Measurements from ENCODE around the gene SSRP1. TPM values are rescaled to one million over a fixed set of nuclear protein-coding genes. Genes with fewer than 3 reads are reported as not detected.
A peak's percentile ranks its signal among the peaks of the same experiment; 100 is the strongest.

Gene SSRP1
- total and polyA plus RNA-seq, 9 of the 15 experiments (the other 6 are each of a cell fraction or from before 2014, with no cell fraction given), result 91.1 to 416 (median 245) TPM

- H4K20me1 ChIP-seq (replicated peaks; ENCODE audit: control insufficient read depth, insufficient read depth, low read length), result no peaks in the 10 kb centered on the region
- CTCF ChIA-PET (ENCODE audit: low intra/inter-chr PET ratio), result no interaction called here
- DNase-seq (ENCODE audit: extremely low read depth in 1 of 4, low spot score in 3 of 4) (no peak), FAIRE-seq (no peak), ATAC-seq (peak; percentile 7; the same call in 2 of the 3 replicates)
- H3K36me3 ChIP-seq (ENCODE audit: control insufficient read depth, insufficient read depth, low read length), result no peaks in the 10 kb centered on the region
- no peak overlapping the region for H3K4me3 ChIP-seq
- no peaks in the 10 kb centered on the region for H3K9me1 ChIP-seq (ENCODE audit: control insufficient read depth, insufficient read depth, low read length)
- intact Hi-C loops (cut with micrococcal nuclease), result loop anchor here (2.0 kb wide), 1 partner anchor 213 kb away; the partner anchor contains the start of gene UBE2L6
- TF ChIP-seq ZNF583 (CRISPR knock-in tag; IDR thresholded peaks at IDR 0.05), result peak; percentile 24; the same call in 1 of the 2 replicates
- TF ChIP-seq PRPF4 (IDR thresholded peaks at IDR 0.05; ENCODE audit: insufficient read depth, low read depth, low read length, poor library complexity, severe bottlenecking), result no peak
- 0 out of 2 replicates have a peak, but pooled peaks have one; percentile 10 for TF ChIP-seq HMBOX1 (IDR thresholded peaks at IDR 0.05)
- no peak for TF ChIP-seq NKRF (IDR thresholded peaks at IDR 0.05; ENCODE audit: borderline replicate concordance)
- H3K27ac ChIP-seq (ENCODE audit: extremely low read depth, low read depth, low read length), result peak overlapping the region; percentile 49; the same call in 1 of the 3 replicates
- peak overlapping the region in 1 of 2 experiments; percentile 23; a peak in 2 of 4 replicates for H3K9ac ChIP-seq (ENCODE audit: insufficient read depth in 1 of 2, low read depth in 2 of 2, low read length in 2 of 2)
- in situ Hi-C loops (cut with MboI), result no loop called here
- H3K4me1 ChIP-seq (replicated peaks in 1 of 2; ENCODE audit: control insufficient read depth in 2 of 2, insufficient read depth in 2 of 2, low read length in 2 of 2), result peaks cover 21 to 35% of the 10 kb centered on the region in 2 experiments
- peak overlapping the region; percentile 61 for H3K4me2 ChIP-seq (ENCODE audit: insufficient read depth, low read length)
- BruUV-seq (replicated peaks), result no TSS peak
- H3K27me3 ChIP-seq (ENCODE audit: control insufficient read depth in 2 of 2, insufficient read depth in 2 of 2, low read length in 2 of 2), result no peaks in the 10 kb centered on the region
- H2AFZ ChIP-seq (ENCODE audit: low read depth, low read length), result peak overlapping the region; percentile 83
- POLR2A ChIA-PET, result interaction anchor here (0.6 to 1.7 kb wide), 5 partner anchors 10 to 47 kb away, joined by 3 to 5 read pairs (median 4); partner anchors contain the start of gene SSRP1
- H3K9me3 ChIP-seq (replicated peaks; ENCODE audit: control insufficient read depth, insufficient read depth, low read depth, low read length), result 0 out of 2 replicates have a peak, but pooled peaks cover 4% of the 10 kb centered on the region
- 15% methylated on average over 4 of the region's 4 CpGs for WGBS (ENCODE audit: insufficient coverage, low coverage, missing lambda C conversion rate)
- H3K79me2 ChIP-seq (ENCODE audit: control insufficient read depth, insufficient read depth, low read length), result no peaks in the 10 kb centered on the region
Measured at GRCh38 chr11:57353446-57353845, 17.8 kb upstream of the SSRP1 start.

All from K562 (cell line).